GM23248 (cell line): Measurements from ENCODE around the gene DES.
"Not testable (repeated sequence)": the region's sequence is repeated elsewhere in the genome, so short reads cannot be mapped to it uniquely, and the experiment has no call there.

ENCODE experiments used
- EZH2 ChIP-seq: fragments of 200-600 bp; sonication (generic); IDR thresholded peaks from 2 replicates; pipeline ENCODE4 v1.6.1; 2018; ENCODE audit warnings: antibody characterized with exemption, mild to moderate bottlenecking; ENCODE audit not compliant: insufficient read depth, poor library complexity, severe bottlenecking
- EZH2phosphoT487 ChIP-seq: fragments of 200-600 bp; sonication (generic); IDR thresholded peaks from 2 replicates; pipeline ENCODE4 v1.6.1; 2018; ENCODE audit warnings: antibody characterized with exemption, moderate library complexity, mild to moderate bottlenecking, low read depth; ENCODE audit not compliant: insufficient read depth

- TF ChIP-seq EZH2phosphoT487, EZH2: not testable (repeated sequence)
Measured at GRCh38 chr2:219407343-219407742, 10.8 kb upstream of the DES start.
